HUDEP-2 (cell line): Measurements from ENCODE around the gene NINJ2.

Source experiments
- DNase-seq, 76 experiments: peaks; one replicate each; lab custom pipeline; 2025; ENCODE audit not compliant: unreplicated experiment in 76 of 76; lab: John Stamatoyannopoulos, UW

NINJ2 gene

GRCh38 chr12:556498-556897 lies 106.7 kb downstream of the NINJ2 start:
- no peak for DNase-seq

- no peak for DNase-seq
These were observed 109.3 kb downstream of the NINJ2 start for GRCh38 chr12:554001-554285.

GRCh38 chr12:553216-554000 lies 109.8 kb downstream of the NINJ2 start:
- no peak for DNase-seq

GRCh38 chr12:552466-552865 lies 110.8 kb downstream of the NINJ2 start:
- DNase-seq: no peak

- DNase-seq: no peak
These were observed 112.6 kb downstream of the NINJ2 start for GRCh38 chr12:550473-551260.

- no peak for DNase-seq
These were observed 113.7 kb downstream of the NINJ2 start for GRCh38 chr12:549476-550082.

GRCh38 chr12:547883-548470 lies 115.3 kb downstream of the NINJ2 start:
- no peak for DNase-seq

GRCh38 chr12:546920-547845 lies 116.1 kb downstream of the NINJ2 start:
- peak in 57 of 76 experiments; percentile 8 to 72 (median 44) for DNase-seq

- DNase-seq: no peak
These were observed 116.9 kb downstream of the NINJ2 start for GRCh38 chr12:546265-546919.

GRCh38 chr12:545835-546234 lies 117.4 kb downstream of the NINJ2 start:
- no peak for DNase-seq

- no peak for DNase-seq
These were observed 118.2 kb downstream of the NINJ2 start for GRCh38 chr12:544941-545635.

- no peak for DNase-seq
These were observed 119.1 kb downstream of the NINJ2 start for GRCh38 chr12:544142-544541.

- no peak for DNase-seq
These were observed 120.2 kb downstream of the NINJ2 start for GRCh38 chr12:543114-543451.

GRCh38 chr12:542395-543113 lies 120.7 kb downstream of the NINJ2 start:
- peak in 2 of 76 experiments; percentile 8 to 18 for DNase-seq

GRCh38 chr12:541676-542324 lies 121.4 kb downstream of the NINJ2 start:
- no peak for DNase-seq

GRCh38 chr12:539540-540310 lies 123.5 kb downstream of the NINJ2 start:
- no peak for DNase-seq

- DNase-seq: peak in 23 of 76 experiments; percentile 3 to 40 (median 15)
These were observed 124.3 kb downstream of the NINJ2 start for GRCh38 chr12:538731-539539.
